Right cardiac atrium (tissue), 5 donors: ENCODE measurements around the gene LACTB. TPM values are rescaled to one million over a fixed set of nuclear protein-coding genes. Genes with fewer than 3 reads are reported as not detected.

ENCODE experiments used
- ATAC-seq, 2 donors: fragments of 200-7000 bp; cut with Tn5 transposase; one replicate each; pipeline versions ENCODE4 v1.8.0 to v1.9.1; 2020; ENCODE audit warnings: moderate library complexity in 2 of 2, mild to moderate bottlenecking in 1 of 2
- DNase-seq, 3 donors: peaks; one replicate each; pipeline ENCODE4 v3.0.0-alpha.2; 2020
- H3K27ac ChIP-seq: one replicate; pipeline ENCODE4 v1.5.1; 2013; ENCODE audit warnings: mild to moderate bottlenecking, low read length, control low read depth, moderate library complexity
- H3K27me3 ChIP-seq: one replicate; pipeline ENCODE4 v1.6.1; 2013; ENCODE audit not compliant: control insufficient read depth, insufficient read depth
- H3K4me1 ChIP-seq: one replicate; pipeline ENCODE4 v1.6.1; 2013; ENCODE audit warnings: low read length; ENCODE audit not compliant: control insufficient read depth, insufficient read depth
- H3K4me3 ChIP-seq: one replicate; pipeline ENCODE4 v1.5.1; 2013; ENCODE audit warnings: low read length, control low read depth
- H3K9me3 ChIP-seq: one replicate; pipeline ENCODE4 v1.6.1; 2013; ENCODE audit warnings: low read length; ENCODE audit not compliant: control insufficient read depth
- WGBS: extraction: QIAGEN DNeasy Blood & Tissue Kit; methylation state at CpG from one replicate; pipeline ENCODE4 v1.1.7; 2013; 5-methylcytosine and 5-hydroxymethylcytosine counted together
- intact Hi-C, 4 donors: fragments of 100-400 bp; cut with DNase I; formaldehyde crosslinking; loops; one replicate each; pipeline versions ENCODE4 v1.11.0 to v1.14.0; 2022 to 2023
- polyA plus RNA-seq: library from polyadenylated mRNA; stranded (reverse); fragments of 200-250 nt; gene quantifications from one replicate; pipeline ENCODE4 v1.2.3, GENCODE V29; 2013
- total RNA-seq, 4 donors: library from RNA; stranded (reverse); fragmentation: NEBNext Ultra II Directional; extraction: Animal tissue kit (Norgen Biotek cat#: 25700); gene quantifications; one replicate each; pipeline ENCODE4 v1.2.1, GENCODE V29; 2021
- donor health status: healthy with polysubstance abuse.
- donor health status: DM: no; HTN: yes; CAD: no.
- donor health status: DM: no; HTN: no; CAD: no.
- donor health status: DM: no; HTN: yes; CAD: no; lungs with severe emphysema.
- donor health status: DM: yes; HTN: yes; CAD: no.

The LACTB gene
- total and polyA plus RNA-seq, 5 donors, result 15.1 to 23.4 (median 15.9) TPM

- DNase-seq, result no peak
- 95% methylated on average over 3 of the region's 3 CpGs for WGBS
- Histone ChIP-seq H3K27ac (no peak overlapping the region), H3K9me3 (no peaks in the 10 kb centered on the region), H3K27me3 (no peaks in the 10 kb centered on the region), H3K4me1 (no peaks in the 10 kb centered on the region), H3K4me3 (no peak overlapping the region)
- ATAC-seq, result no peak
- intact Hi-C loops, result no loop called here
These were observed 54.6 kb downstream of the LACTB start for GRCh38 chr15:63176302-63176701.

- H3K27ac ChIP-seq, result no peak overlapping the region
- no peaks in the 10 kb centered on the region for H3K27me3 ChIP-seq
- H3K4me1 ChIP-seq, result no peaks in the 10 kb centered on the region
- H3K9me3 ChIP-seq, result no peaks in the 10 kb centered on the region
- intact Hi-C loops, result no loop called here
- DNase-seq (no peak), ATAC-seq (no peak)
- no peak overlapping the region for H3K4me3 ChIP-seq
- 46% methylated on average over 5 of the region's 5 CpGs for WGBS
These were observed 56.4 kb downstream of the LACTB start for GRCh38 chr15:63178034-63178433.

DNA sequence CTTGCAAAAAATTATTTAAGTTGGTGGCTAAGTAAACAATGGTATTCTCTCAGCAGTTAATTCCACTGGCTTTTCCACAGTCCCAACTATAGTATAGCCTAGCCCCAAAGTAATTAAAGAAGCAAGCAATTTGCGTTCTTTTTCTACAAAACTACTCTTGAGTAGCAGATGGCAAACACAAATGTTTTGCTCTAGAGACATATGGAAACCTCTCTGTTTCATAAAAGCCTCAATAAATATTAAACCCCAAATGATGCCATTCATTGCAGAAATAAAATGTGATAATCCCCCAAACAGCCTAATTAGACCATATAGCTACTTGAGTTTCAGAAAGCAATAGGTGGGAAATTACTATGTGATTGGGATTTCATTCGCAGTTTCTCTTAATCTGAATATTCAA, 59.1 kb downstream of the LACTB start:
- intact Hi-C loops, result no loop called here
- Histone ChIP-seq H3K9me3 (no peaks in the 10 kb centered on the region), H3K4me3 (no peak overlapping the region), H3K4me1 (no peaks in the 10 kb centered on the region), H3K27ac (no peak overlapping the region), H3K27me3 (no peaks in the 10 kb centered on the region)
- 97% methylated on average over 2 of the region's 2 CpGs for WGBS
- DNase-seq (no peak), ATAC-seq (no peak)

DNA sequence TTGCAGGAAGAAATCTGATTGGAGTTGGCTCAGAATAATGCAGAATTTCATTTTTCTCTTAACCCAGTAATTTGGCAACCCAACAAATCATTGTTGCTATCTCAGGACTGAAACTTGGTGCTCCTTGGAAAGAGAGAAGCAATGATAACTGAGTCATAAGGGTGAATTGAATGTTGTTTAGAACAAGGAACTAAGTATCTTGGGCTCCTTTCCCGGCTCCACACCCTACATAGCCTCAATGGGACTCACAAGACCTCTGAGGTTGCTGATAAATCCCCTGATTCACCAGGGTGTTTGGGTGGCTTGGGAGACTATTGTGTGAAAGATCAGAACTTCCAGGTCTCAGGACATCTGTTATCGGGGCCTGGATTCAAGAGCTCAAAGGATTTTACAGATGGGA, 60.0 kb downstream of the LACTB start:
- no peaks in the 10 kb centered on the region for H3K27me3 ChIP-seq
- intact Hi-C loops, result no loop called here
- no peaks in the 10 kb centered on the region for H3K9me3 ChIP-seq
- ATAC-seq (no peak), DNase-seq (no peak)
- H3K27ac ChIP-seq, result no peak overlapping the region
- H3K4me3 ChIP-seq, result no peak overlapping the region
- 93% methylated on average over 2 of the region's 2 CpGs for WGBS
- no peaks in the 10 kb centered on the region for H3K4me1 ChIP-seq

GRCh38 chr15:63185206-63185605, 63.5 kb downstream of the LACTB start:
- DNase-seq (no peak), ATAC-seq (no peak)

GRCh38 chr15:63186065-63186464, 64.4 kb downstream of the LACTB start:
- H3K27ac ChIP-seq, result no peak overlapping the region
- H3K27me3 ChIP-seq, result no peaks in the 10 kb centered on the region
- no peaks in the 10 kb centered on the region for H3K4me1 ChIP-seq
- ATAC-seq (no peak), DNase-seq (no peak)
- intact Hi-C loops, result no loop called here
- no peak overlapping the region for H3K4me3 ChIP-seq
- no peaks in the 10 kb centered on the region for H3K9me3 ChIP-seq
- 41% methylated on average over 2 of the region's 2 CpGs for WGBS

More at GRCh38 chr15:63185206-63185605, 63.5 kb downstream of the LACTB start:
- H3K4me3 ChIP-seq, result no peak overlapping the region
- H3K27ac ChIP-seq, result no peak overlapping the region
- H3K9me3 ChIP-seq, result no peaks in the 10 kb centered on the region
- H3K27me3 ChIP-seq, result no peaks in the 10 kb centered on the region
- intact Hi-C loops, result no loop called here
- 41% methylated on average over 2 of the region's 2 CpGs for WGBS
- H3K4me1 ChIP-seq, result no peaks in the 10 kb centered on the region

GRCh38 chr15:63187589-63188226, 66.0 kb downstream of the LACTB start:
- no peak for DNase-seq
- intact Hi-C loops, result no loop called here
- 85% methylated on average over 5 of the region's 5 CpGs for WGBS

GRCh38 chr15:63188247-63188925, 66.7 kb downstream of the LACTB start:
- intact Hi-C loops, result no loop called here
- DNase-seq (no peak), ATAC-seq (no peak)
- 43% methylated on average over 10 of the region's 10 CpGs for WGBS
- Histone ChIP-seq H3K4me3 (peak overlapping the region; percentile 55), H3K27me3 (no peaks in the 10 kb centered on the region), H3K4me1 (peaks cover 3% of the 10 kb centered on the region), H3K27ac (peak overlapping the region; percentile 32), H3K9me3 (no peaks in the 10 kb centered on the region)

More at GRCh38 chr15:63187589-63188226, 66.0 kb downstream of the LACTB start:
- Histone ChIP-seq H3K9me3 (no peaks in the 10 kb centered on the region), H3K4me1 (peaks cover 3% of the 10 kb centered on the region), H3K27ac (no peak overlapping the region), H3K4me3 (no peak overlapping the region), H3K27me3 (no peaks in the 10 kb centered on the region)
- ATAC-seq, result no peak

DNA sequence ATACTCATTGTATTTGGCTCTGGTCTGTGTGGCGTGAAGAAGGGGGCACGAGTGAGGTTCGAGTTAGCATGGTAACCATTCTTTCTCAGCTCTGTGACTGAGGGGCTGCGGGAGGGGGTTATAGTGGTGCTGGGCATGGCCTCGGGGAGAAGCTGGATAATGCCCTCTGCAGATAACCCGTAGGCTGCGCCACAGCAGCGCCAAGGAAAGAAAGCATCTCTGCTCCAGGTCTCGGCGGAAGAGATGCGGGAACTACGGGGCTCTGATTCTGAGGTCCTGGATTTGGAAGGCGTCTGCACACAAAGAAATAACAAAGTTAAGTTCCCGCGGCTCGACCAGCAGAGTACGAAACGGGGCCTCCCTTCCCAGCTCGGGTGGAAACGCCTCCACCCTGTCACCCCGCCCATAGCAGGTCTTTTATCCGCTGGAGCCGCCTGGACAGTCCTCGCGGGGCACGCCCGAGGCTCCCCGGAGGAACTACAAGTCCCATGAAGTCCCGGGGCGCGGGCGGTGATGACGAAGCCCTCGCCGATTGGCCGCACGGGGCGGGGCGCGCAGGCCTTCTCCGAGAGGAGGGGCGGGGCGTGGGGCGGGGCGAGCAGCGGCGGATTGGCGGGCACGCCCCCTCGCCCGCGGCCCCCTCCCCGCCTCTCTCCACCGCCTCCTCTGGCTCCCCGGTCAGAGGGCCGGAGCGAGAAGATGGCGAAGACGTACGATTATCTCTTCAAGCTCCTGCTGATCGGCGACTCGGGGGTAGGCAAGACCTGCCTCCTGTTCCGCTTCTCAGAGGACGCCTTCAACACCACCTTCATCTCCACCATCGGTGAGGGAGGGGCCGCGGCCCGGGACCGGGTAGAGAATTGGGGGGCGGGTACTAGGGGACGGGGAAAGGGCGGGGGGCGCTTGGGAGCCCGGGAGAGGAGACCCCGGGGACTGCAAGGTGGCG, 67.5 kb downstream of the LACTB start, which contains the start of gene RAB8B:
TSS of gene RAB8B (plus strand) at position 681 of the 946 bp plus-strand sequence. CDS start at position 700, 19 bp downstream.
- no peaks in the 10 kb centered on the region for H3K9me3 ChIP-seq
- peak; percentile 99 for ATAC-seq
- peak; percentile 99 to 100 (median 99) for DNase-seq

GRCh38 chr15:63189941-63190768, 68.5 kb downstream of the LACTB start:
- 11% methylated on average over 10 of the region's 10 CpGs for WGBS
- ATAC-seq (no peak), DNase-seq (no peak)
- Histone ChIP-seq H3K27me3 (no peaks in the 10 kb centered on the region), H3K9me3 (no peaks in the 10 kb centered on the region), H3K4me1 (peaks cover 3% of the 10 kb centered on the region), H3K4me3 (peak overlapping the region; percentile 93), H3K27ac (peak overlapping the region; percentile 53)
- intact Hi-C loops, result loop anchor here in 1 of 4 donors (10.0 kb wide), 1 partner anchor 65 kb away; no protein-coding TSS in a partner anchor

More for the DNA sequence above, 67.5 kb downstream of the LACTB start, which contains the start of gene RAB8B:
- no peaks in the 10 kb centered on the region for H3K27me3 ChIP-seq
- H3K4me1 ChIP-seq, result peaks cover 3% of the 10 kb centered on the region
- under 1% methylated on average over 77 of the region's 77 CpGs for WGBS
- intact Hi-C loops, result no loop called here
- H3K4me3 ChIP-seq, result peak within 1 kb of the TSS; percentile 93
- peak within 1 kb of the TSS; percentile 53 for H3K27ac ChIP-seq
